Medulla oblongata (tissue), 1 donor: Measurements from ENCODE around the gene BRD1.
A peak's percentile ranks its signal among the peaks of the same experiment; 100 is the strongest.
"Not testable (repeated sequence)": the region's sequence is repeated elsewhere in the genome, so short reads cannot be mapped to it uniquely, and the experiment has no call there.

Source experiments
- DNase-seq: peaks from one replicate; pipeline ENCODE4 v3.0.0-alpha.2; 2015; ENCODE audit errors: extremely low spot score

BRD1 gene

GRCh38 chr22:49769691-49770546, 57.8 kb downstream of the BRD1 start:
- DNase-seq: no peak

DNA sequence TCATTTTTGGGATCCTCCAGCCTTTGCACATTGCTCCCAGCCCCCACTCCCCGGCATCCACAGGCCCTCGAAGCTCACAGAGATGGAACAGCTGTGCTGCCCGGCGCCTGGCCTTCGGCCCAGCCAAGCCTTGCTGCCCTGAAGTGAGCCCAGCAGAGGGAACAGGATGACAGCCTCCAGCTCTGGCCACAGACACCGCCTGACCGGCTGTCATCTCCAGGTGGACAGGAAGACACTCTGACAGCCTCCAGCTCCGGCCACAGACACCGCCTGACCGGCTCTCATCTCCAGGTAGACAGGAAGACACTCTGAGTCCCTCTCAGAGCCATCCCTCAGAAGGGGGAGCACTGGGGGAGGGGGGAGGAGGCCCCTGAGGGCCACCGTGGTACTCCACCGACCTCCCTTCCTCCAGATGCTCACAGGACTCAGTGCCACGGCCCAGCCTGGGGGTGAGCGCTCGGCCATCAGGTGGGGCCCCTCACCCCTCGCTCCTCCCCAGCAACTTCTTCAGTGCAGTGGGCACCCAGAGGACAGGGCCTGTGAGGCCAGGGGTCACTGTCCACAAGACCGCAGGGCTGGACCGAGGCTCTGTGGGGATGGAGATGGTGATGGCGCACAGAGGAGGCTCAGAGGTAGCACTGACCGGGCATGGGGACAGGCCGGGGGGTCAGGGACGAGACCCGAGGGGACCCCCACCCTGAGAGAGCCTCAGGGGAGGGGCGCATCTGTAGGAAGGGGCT, 58.6 kb downstream of the BRD1 start:
- DNase-seq: peak; percentile 31

DNA sequence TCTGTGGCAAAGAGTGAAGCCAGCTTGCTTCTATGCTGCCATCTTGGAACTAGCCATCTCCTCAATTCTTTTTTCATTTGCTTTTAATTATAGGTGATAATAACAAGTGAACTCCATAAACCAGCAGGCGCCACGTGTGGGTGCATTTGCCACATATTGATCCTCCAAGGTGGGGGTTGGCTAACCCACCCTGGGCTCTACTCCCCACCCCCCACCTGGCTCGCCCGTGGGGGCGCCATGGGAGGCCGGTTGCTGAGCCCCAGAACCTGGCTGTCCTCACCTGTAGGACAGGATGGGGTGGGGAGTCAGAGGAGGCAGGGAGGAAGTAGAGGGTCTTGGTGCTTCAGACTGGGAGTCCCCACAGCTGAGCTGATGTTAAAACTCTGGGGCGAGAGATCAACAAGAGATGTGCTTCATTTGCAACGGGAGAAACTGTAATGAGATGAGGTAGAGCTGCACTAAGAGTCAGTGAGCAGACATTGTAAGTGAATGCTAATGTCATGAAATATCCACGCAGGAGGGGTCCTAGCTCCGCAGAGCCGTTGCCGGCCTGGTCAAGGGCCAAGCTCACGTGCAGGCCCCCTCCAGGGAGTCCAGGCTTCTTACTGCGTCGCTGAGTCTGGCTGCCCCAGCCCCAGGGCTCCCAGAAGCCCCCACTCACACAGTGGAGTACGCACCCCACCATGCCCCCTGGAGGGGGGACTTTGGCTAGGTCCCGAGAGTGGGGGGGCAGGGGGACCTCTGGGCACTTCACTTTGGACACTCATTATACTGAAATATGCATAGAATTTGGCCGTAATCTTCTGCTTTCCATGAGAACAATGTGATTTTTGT, 59.4 kb downstream of the BRD1 start:
- DNase-seq: no peak

DNA sequence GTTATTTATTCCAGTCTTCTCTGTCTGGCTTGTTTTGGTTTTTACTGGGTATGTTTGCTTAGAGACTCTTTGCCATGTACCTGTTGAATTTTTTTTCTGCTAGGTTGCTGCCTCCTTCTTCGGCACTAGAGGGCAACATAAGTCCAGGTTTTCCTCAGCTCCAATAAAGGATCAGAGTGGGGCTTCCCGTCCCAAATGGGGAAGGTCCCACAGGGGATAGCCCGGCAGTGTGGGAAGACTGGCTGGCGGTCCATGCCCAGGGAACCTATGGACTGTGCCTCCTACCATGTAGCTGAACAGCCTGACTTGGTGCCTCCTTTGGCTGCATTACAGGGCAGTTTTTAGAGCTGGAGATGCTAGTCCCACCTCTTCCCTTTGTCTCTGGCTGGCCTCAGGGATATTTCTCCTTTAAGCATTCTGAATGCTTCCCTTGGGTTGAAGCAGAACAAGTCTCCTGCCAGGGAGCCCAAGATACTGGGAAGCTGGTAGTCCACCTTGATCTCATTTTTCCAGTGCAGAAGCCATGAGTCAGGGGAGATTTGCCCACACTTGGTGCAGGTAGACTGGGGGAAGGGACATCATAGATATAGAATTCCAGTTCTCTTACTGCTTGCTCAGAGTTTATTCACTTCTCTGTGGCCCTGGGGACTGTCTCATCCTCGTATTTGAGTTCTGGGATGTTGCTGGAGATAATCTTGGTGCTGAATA, 60.2 kb downstream of the BRD1 start:
- no peak for DNase-seq

DNA sequence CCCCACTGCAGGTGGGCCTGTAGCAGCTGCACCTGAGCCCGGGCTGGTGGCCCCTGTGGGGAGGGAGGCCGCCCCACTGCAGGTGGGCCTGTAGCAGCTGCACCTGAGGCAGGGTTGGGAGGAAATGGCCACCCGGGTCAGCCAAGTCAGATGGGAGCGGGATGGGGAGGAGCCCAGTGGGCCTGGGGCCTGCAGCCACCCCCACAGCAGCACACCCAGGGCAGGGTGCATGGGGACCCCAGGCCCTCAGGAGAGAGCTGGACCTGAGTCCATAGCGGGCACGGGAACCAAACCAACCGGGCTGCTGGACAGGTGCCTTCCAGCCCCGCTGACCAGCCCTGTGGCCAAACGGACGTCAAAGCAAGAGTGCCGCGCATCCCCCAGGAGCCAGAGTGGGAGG, 61.7 kb downstream of the BRD1 start:
- DNase-seq: no peak

DNA sequence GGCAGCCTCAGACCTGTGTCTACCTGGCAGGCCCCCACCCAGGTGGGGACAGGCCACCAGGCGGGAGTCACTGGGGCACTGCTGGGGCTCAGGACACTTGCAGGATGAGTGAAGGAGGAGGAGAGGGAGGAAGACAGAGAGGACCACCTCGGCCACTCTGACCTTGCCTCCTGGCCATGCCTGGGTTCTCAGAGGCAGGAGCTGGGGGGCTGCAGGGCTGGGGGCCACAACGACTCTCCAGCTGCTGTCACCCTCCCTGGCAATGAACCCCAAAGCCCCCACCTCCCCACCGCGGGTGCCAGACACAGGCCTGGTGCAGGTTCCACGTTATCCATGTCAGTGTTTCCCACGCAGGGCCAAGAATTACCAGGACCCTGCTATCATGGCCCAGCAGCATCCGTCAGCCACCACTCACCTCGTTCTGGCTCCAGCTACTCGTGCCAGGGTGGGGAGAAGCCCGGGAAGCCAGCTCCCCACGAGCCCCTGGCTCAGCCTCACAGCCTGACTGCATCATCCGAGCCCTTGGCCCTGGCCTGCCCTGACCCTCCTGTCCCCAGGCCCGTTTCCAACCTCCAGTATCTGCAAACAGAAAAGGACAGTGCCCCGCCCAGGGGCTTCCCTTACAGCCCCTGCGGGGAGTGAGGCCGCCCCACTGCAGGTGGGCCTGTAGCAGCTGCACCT, 62.4 kb downstream of the BRD1 start:
- no peak for DNase-seq

DNA sequence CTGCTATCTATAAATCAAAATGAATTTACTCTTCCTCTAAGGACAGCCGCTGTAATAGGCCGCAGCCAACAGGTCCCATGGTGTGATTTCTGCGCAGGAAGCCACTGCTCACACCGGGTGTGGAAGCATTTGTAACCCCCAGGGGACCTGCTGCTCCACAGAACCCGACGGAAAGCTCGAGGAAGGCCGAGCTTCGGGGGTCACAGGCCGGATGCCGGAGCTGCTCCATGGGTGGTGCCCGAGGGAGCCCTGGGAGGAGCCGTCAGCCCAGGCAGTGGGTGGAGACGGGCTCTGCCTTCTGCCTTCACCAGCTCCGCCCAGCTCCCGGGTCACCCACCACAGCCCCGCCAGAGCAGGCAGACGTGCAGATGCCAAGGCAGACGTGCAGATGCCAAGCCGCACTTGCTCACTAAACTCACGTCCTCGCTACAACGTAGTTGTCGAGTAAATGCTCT, 63.5 kb downstream of the BRD1 start:
- no peak for DNase-seq

- DNase-seq: no peak
These were observed 64.0 kb downstream of the BRD1 start for GRCh38 chr22:49763696-49764095.

- DNase-seq: no peak
These were observed 64.5 kb downstream of the BRD1 start for GRCh38 chr22:49763138-49763537.

DNA sequence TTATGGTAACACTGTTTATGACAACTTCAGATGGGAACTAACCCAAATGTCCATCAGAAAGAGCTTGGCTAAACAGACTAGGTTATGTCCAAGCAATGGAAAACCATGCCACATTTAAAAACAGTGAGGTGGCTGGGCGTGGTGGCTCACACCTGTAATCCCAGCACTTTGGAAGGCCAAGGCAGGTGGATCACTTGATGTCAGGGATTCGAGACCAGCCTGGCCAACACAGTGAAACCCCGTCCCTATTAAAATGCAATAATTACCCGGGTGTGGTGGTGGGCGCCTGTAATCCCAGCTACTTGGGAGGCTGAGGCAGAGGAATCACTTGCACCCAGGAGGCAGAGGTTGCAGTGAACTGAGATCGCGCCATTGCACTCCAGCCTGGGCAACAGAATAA, 65.1 kb downstream of the BRD1 start:
- DNase-seq: not testable (repeated sequence)

GRCh38 chr22:49761836-49762235, 65.8 kb downstream of the BRD1 start:
- DNase-seq: no peak

DNA sequence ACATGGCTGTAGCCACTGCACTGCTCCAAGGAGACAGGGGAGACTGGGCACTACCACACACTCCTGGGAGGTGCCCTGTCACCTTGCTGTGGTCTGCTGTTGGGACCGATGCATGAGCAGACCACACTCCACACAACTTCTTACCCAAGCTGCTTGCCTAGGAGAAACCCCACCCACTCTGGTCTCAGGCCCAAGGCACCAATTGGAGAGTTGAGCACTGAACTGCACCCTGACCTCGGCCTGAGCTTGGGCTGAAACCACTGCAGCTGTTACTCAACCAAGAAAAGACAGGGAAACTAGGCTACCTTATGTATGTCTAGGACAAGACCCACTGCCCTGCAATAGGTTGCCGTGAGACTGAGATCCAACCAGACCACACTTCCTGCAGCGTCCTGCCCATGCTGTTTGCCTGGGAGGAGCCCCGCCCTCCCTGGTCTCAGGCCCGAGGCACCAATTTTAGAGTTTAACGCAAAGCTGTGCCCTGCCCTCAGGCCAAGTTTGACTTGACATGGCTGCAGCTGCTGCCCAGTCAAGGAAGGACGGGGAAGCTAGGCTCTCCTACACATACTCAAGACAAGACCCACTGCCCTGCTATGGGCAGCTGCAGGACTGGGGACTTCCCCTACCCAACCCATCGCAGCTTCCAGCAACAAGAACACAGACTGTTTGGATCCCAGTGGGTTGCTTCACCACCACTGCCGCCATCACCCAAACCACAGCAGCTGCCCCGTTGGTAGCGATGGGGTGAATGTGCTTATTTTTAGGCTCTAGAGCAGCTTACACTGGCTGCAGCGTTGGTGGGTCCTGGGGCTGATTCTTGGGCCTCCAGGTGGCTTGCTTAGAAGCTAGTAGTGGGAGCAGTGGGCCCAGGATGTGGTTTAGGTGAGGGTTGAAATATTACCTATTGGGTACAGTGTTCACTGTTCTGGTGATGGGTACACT, 66.8 kb downstream of the BRD1 start:
- DNase-seq: no peak

DNA sequence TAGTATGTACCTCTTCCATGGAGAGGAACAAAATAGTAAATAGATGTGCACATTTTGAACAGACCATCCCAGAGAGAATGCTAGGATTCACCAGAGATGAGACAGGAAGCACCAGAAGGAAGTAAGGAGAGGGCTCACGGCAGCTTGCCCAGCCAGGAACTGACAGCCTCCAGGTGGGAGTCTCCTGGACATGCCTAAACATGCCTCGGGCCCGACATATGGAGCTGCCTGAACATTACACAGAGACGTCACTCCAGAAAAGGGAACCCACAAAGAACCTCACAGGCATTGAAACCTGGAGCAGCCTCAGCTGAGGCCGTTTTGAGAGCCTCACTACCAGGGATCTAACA, 67.4 kb downstream of the BRD1 start:
- DNase-seq: no peak

- no peak for DNase-seq
These were observed 71.0 kb downstream of the BRD1 start for GRCh38 chr22:49756676-49757075.

DNA sequence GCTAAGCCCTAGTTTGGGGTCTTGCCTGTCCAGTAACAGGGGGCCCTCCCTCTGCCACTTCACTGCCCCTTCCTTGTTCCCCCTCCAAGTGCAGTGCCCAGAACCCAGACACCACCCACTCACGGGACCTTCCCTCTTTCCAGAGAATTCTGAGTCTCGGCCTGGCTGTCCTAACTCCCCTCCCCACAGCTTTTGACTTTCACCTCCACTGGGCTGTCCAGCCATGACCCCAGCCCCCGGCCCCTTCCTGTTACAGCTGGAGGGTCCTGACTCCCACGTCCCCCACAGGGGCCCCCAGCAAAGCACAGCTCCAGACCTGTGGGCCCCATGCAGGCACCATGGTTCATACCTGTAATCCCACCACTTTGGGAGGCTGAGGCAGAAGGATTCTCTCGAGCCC, 71.5 kb downstream of the BRD1 start:
- DNase-seq: no peak

GRCh38 chr22:49755631-49756001, 72.1 kb downstream of the BRD1 start:
- no peak for DNase-seq

DNA sequence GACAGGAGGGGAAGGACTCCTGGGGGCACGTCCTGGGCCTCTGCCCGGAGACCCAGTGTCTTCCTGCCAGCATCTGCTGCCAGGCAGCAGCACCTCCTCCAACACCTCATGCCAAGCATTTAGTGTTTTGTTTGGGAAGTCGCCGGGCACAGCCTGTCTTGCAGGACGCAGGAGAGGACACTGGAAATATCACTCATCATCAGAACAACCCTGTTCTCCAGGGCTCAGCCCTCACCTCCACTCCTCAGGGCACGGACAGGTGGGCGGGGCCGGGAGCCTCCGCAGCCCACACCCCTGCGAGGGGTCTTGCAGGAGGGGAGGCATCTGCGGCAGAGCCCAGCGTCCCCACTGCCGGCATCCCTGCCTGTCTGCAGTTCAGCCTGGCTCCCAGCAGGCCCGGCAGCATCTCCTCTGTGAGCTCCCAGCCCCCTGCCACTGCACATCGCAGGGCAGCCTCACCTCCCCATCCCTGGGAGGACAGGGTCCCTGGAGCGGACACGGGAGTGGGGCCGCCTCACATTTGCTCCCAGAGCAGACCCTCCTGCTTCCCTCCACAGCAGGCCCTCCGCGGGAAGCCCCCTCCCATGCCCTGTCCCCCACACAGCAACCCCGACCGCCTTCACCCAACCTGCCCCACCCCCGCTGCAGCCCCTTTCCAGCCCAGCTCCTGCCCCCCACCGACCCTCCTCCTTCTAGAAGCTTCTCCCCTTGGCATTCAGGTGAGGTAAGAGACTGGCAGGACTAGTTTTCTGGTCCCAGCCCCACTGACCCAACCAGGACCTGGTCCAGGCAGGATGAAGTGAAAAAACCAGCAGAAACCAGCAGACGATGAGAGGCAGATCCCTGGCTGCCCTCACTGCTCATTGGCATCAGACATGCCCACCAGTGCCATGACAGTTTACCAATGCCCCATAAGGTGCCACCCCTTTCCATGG, 72.7 kb downstream of the BRD1 start:
- no peak for DNase-seq

GRCh38 chr22:49753961-49754695, 73.5 kb downstream of the BRD1 start:
- no peak for DNase-seq
